ENCODE results near the gene METAP1D.
"Not testable (repeated sequence)": the region's sequence is repeated elsewhere in the genome, so short reads cannot be mapped to it uniquely, and the experiment has no call there.

The METAP1D gene

DNA sequence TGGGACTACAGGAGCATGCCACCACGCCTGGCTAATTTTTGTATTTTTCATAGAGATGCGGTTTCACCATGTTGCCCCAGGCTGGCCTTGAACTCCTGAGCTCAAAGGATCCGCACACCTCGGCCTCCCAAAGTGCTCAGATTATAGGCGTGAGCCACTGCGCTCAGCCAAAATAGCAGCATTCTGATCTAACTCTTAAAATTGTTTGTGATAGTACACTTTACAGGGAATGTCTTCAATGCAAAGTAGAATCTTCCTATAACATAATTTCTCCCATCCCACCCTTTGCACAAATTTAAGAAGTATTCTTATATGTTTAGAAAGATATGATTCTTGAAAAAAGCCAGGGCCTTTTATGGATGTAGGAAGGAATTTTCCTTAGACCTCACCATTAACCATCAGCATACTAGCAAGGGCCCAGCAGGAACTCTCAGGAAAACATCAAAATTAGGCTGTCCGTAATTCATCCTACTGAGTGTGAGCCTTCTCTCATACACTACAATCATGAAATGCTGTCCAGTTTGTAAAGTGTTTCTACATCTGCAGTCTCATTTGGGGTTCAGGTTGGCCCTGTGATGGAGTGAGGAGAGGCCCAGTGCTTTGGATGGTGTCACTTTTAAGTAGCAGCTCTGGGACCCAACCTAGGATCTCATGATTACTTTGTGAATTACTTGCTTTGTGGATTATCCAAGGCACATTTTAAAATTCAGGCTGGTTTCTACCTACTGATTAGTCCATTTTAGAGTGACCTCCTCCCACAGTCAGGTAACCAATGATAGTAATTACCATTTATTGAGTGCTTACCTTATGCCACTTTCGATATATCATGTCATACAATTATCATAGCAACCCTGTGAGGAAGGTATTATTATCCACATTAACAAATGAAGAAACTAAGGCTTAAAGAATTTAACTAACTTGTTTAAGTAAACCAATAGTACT lies 48.1 kb downstream of the METAP1D start:
- in situ Hi-C loops (cut with HindIII; ENCODE audit: low sequenced_read_pairs), result no loop called here

GRCh38 chr2:172048508-172049503 lies 49.1 kb downstream of the METAP1D start:
- in situ Hi-C loops (cut with HindIII; ENCODE audit: low sequenced_read_pairs), result no loop called here

DNA sequence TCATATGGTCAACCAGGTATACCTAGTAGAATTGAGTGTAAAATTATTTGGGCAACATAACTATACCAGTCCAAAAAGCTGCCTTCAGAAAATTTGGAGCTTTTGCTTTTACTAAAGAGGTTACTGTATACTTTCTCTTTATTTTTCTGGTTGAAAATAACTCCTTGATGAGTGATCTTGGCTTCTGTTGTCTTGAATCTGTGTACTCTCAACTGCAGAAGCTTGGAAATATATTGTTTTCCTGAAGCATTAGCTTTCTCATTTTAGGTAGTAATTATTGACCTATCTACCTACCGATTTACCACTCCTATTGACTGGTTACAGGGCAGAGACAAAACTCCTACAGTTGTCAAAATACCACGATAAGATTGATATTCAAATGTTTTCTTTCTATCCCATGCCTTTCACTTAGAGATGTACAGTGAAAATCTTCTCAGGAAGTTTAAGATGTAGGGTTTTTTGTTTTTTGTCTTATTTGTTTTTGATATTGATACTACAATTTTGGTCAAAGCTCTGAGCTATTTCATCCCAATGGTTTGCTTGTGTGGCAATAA lies 49.9 kb downstream of the METAP1D start:
- in situ Hi-C loops (cut with HindIII; ENCODE audit: low sequenced_read_pairs), result no loop called here

DNA sequence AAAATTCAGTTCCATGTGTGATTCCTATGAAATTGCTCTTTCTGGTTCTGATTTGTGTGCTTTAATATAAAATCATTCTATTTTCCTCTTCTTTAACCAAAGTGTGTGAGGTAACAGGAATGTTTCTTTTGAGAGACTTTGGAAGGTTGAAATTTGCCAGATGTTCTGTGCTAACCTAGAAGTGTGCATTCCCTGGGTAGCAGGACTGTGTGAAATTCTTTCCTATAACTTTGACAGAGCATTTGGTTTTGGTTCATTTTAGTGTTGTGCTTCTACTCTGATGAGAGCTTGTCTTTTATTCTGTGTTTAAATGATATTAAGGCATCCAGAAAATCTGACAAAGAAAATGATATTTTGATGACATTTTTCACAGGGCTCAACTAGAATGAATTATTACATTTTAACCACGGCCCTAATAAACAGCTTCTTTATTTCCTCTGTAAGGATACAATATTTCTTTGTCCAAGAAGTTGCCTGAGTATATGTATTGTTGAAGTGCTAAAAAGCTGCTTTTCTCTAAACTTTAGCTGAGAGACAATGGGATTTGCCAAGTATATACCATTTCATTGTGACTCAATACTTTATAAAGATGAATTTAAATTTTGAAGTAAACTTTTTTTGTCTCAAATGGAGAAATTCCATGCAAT lies 50.8 kb downstream of the METAP1D start:
- in situ Hi-C loops (cut with HindIII; ENCODE audit: low sequenced_read_pairs), result no loop called here

DNA sequence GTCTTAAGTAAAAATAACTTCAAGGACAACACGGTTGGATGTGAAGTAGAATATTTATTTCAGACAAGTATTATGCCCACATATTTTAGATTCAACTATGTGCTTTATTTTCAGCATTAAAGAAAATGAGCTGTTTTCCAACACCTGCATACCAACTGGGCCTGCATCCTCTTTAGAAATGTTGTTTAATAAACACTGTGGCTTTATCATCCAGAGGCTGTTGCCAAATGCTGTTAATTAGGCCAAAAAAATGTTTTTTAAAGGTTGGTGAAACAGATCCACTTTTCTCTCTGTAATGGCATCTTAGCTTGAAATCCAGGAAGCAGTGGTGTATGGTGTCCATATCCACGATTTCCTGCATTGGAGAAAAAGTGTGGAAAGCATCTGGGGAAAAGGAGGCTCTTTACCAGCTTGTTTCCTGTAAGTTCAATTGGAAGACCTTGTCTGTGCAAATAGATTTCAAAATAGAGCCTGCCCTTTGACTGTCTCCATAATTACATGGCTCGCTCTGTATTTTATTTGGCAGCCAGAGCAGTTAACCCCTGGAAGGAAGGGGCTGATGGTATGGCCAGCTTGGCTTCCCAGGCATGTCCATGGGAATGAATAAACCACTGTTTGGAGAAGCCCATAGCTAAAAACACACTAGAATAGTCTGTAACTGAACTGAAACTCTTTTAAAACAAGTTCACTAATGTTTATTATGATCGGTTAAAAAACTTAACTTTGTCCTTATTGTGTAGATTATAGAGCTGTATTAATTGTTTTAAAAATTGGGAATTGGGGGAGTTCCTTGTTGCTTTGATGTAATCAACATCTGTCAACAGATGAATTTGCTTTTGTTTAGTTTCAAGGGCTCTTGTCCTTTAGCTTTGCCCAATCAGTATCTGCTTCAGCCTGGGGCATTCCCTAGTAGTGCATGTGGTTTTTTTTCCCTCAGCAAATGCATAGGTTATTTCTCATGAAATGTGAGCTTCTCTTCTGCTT lies 52.5 kb downstream of the METAP1D start:
- in situ Hi-C loops (cut with HindIII; ENCODE audit: low sequenced_read_pairs), result no loop called here

GRCh38 chr2:172053486-172053885 lies 53.7 kb downstream of the METAP1D start:
- in situ Hi-C loops (cut with HindIII; ENCODE audit: low sequenced_read_pairs), result no loop called here

GRCh38 chr2:172056293-172056692 lies 56.5 kb downstream of the METAP1D start:
- in situ Hi-C loops (cut with HindIII; ENCODE audit: low sequenced_read_pairs), result no loop called here

- in situ Hi-C loops (cut with HindIII; ENCODE audit: low sequenced_read_pairs), result no loop called here
Measured at GRCh38 chr2:172058660-172059059, 58.9 kb downstream of the METAP1D start.

DNA sequence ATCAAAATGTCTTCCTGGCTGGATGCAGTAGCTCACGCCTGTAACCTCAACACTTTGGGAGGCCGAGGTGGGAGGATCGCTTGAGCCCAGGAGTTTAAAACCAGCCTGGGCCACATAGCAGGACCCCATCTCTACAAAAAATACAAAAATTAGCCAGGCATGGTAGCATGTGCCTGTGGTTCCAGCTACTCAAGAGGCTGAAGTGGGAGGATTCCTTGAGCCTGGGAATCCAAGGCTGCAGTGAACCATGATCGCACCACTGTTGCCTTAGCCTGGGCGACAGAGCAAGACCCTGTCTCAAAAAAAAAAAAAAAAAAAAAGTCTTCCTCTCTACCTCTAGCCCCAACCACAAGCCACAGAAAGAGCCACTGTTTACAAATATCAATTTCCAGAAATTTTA lies 60.4 kb downstream of the METAP1D start:
- in situ Hi-C loops (cut with HindIII; ENCODE audit: low sequenced_read_pairs), result not testable (repeated sequence)

GRCh38 chr2:172062402-172063004 lies 62.8 kb downstream of the METAP1D start:
- in situ Hi-C loops (cut with HindIII; ENCODE audit: low sequenced_read_pairs), result no loop called here

DNA sequence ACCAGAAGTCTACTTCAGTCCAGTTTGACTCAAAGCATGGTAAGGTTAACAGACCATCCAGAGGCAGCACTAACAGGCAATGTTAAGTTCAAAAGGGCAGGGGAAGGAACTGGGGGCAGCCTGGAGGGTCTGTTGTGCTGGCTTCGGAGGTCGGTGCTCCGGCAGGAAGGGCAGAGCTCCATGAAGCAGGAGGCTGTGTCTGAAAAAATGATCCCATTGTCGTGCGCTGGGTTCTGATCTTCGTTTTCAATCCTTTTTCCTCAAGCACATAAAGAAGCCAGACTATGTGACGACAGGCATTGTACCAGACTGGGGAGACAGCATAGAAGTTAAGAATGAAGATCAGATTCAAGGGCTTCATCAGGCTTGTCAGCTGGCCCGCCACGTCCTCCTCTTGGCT lies 63.7 kb downstream of the METAP1D start:
- in situ Hi-C loops (cut with HindIII; ENCODE audit: low sequenced_read_pairs), result no loop called here

GRCh38 chr2:172065111-172065510 lies 65.4 kb downstream of the METAP1D start:
- in situ Hi-C loops (cut with HindIII; ENCODE audit: low sequenced_read_pairs), result no loop called here

DNA sequence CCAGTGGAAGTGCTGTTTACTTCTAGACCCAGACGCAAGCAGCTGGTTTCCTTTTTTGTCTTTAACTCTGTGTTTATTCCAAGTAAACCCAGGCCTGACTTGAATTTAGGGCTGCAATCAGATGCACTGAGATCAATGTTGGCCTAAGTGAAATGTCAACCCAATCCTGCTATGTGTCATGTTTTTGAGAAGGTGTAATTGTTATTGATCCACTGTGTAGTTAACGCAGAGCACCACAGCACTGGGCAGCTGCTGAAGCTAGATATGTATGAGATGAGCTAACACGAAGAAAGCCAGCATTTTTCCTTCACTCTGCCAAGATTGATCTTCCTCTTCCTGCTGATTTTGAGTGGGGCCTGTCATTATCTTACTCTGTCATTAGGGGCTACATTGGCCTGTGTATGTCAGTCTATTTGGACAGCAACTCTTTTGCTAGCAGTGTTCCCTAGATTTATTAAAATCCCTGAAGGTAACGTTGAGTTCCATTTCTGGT lies 66.7 kb downstream of the METAP1D start:
- in situ Hi-C loops (cut with HindIII; ENCODE audit: low sequenced_read_pairs), result no loop called here

- in situ Hi-C loops (cut with HindIII; ENCODE audit: low sequenced_read_pairs), result not testable (repeated sequence)
Measured at GRCh38 chr2:172067905-172068304, 68.2 kb downstream of the METAP1D start.

- in situ Hi-C loops (cut with HindIII; ENCODE audit: low sequenced_read_pairs), result no loop called here
Measured at GRCh38 chr2:172070936-172071335, 71.2 kb downstream of the METAP1D start.

- in situ Hi-C loops (cut with HindIII; ENCODE audit: low sequenced_read_pairs), result no loop called here
Measured at GRCh38 chr2:172072303-172072702, 72.5 kb downstream of the METAP1D start.

- in situ Hi-C loops (cut with HindIII; ENCODE audit: low sequenced_read_pairs), result no loop called here
Measured at GRCh38 chr2:172072706-172073105, 73.0 kb downstream of the METAP1D start.

GRCh38 chr2:172073518-172073917 lies 73.8 kb downstream of the METAP1D start:
- in situ Hi-C loops (cut with HindIII; ENCODE audit: low sequenced_read_pairs), result no loop called here

- in situ Hi-C loops (cut with HindIII; ENCODE audit: low sequenced_read_pairs), result no loop called here
Measured at GRCh38 chr2:172074254-172074653, 74.5 kb downstream of the METAP1D start.

Data from DLD1 (cell line).